ENCODE results near the gene MYO7A. TPM values are rescaled to one million over a fixed set of nuclear protein-coding genes. Genes with fewer than 3 reads are reported as not detected.
A peak's percentile ranks its signal among the peaks of the same experiment; 100 is the strongest.

Gene MYO7A
- total RNA-seq, 1 donor from 2014 or later, result 0.97 TPM

- Histone ChIP-seq H3K9ac (no peak overlapping the region), H2AFZ (replicated peaks) (no peak overlapping the region), H3K79me2 (ENCODE audit: low read depth) (no peaks in the 10 kb centered on the region), H3K4me2 (no peak overlapping the region), H4K20me1 (ENCODE audit: low read depth) (no peaks in the 10 kb centered on the region), H3K4me1 (no peaks in the 10 kb centered on the region), H3K36me3 (no peaks in the 10 kb centered on the region), H3F3A (ENCODE audit: low read depth) (no peaks in the 10 kb centered on the region), H3K9me3 (ENCODE audit: low read depth) (no peaks in the 10 kb centered on the region), H3K27me3 (no peaks in the 10 kb centered on the region), H3K4me3 (no peak overlapping the region), H3K27ac (no peak overlapping the region)
- H3K9me3 Mint-ChIP-seq, result no peaks in the 10 kb centered on the region
- no peaks in the 10 kb centered on the region for H3K36me3 Mint-ChIP-seq
- H3K4me1 Mint-ChIP-seq, result no peaks in the 10 kb centered on the region
- H3K27ac Mint-ChIP-seq, result no peak overlapping the region
- H3K27me3 Mint-ChIP-seq (ENCODE audit: insufficient read depth, low read depth), result peaks cover 6% of the 10 kb centered on the region
- H3K4me3 Mint-ChIP-seq, result no peak overlapping the region
- TF ChIP-seq, protein P1, sequence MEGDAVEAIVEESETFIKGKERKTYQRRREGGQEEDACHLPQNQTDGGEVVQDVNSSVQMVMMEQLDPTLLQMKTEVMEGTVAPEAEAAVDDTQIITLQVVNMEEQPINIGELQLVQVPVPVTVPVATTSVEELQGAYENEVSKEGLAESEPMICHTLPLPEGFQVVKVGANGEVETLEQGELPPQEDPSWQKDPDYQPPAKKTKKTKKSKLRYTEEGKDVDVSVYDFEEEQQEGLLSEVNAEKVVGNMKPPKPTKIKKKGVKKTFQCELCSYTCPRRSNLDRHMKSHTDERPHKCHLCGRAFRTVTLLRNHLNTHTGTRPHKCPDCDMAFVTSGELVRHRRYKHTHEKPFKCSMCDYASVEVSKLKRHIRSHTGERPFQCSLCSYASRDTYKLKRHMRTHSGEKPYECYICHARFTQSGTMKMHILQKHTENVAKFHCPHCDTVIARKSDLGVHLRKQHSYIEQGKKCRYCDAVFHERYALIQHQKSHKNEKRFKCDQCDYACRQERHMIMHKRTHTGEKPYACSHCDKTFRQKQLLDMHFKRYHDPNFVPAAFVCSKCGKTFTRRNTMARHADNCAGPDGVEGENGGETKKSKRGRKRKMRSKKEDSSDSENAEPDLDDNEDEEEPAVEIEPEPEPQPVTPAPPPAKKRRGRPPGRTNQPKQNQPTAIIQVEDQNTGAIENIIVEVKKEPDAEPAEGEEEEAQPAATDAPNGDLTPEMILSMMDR (IDR thresholded peaks at IDR 0.05), result no peak
- no peak for TF ChIP-seq EZH2phosphoT487 (IDR thresholded peaks at IDR 0.05)
- no peak for TF ChIP-seq EZH2 (IDR thresholded peaks at IDR 0.05)
- no peak for DNase-seq (ENCODE audit: low spot score)
Observed at GRCh38 chr11:77230878-77231605, 103.0 kb downstream of the MYO7A start.

DNA sequence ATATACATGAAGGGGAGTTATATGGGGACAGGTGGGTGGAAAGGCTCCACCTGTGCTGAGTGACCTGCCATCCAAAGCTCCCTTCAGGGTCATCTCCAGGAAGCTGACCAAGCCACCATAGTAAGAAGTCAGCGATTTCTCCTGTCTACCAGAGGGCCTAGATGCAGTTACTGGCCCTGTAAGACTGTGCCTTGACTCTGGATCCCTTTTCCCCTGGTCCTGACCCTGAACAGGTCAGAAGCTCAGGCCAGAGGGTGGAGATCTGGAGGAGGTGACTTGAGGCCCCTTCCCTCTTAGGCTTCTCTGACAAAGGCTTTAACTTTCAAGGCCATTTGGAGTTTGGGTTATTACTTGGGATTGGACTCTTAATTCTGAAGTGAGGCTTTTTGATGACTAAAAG is 103.8 kb downstream of the MYO7A start:
- Histone ChIP-seq H3K9me3 (ENCODE audit: low read depth) (no peaks in the 10 kb centered on the region), H3K4me2 (no peak overlapping the region), H4K20me1 (ENCODE audit: low read depth) (no peaks in the 10 kb centered on the region), H3K27ac (no peak overlapping the region), H3F3A (ENCODE audit: low read depth) (no peaks in the 10 kb centered on the region), H3K79me2 (ENCODE audit: low read depth) (no peaks in the 10 kb centered on the region), H3K36me3 (no peaks in the 10 kb centered on the region), H3K4me3 (no peak overlapping the region), H3K4me1 (no peaks in the 10 kb centered on the region), H3K27me3 (no peaks in the 10 kb centered on the region), H2AFZ (replicated peaks) (no peak overlapping the region), H3K9ac (no peak overlapping the region)
- H3K4me1 Mint-ChIP-seq, result no peaks in the 10 kb centered on the region
- H3K4me3 Mint-ChIP-seq, result no peak overlapping the region
- no peaks in the 10 kb centered on the region for H3K36me3 Mint-ChIP-seq
- no peak for TF ChIP-seq EZH2phosphoT487 (IDR thresholded peaks at IDR 0.05)
- TF ChIP-seq, protein P1 (IDR thresholded peaks at IDR 0.05), result no peak
- TF ChIP-seq EZH2 (IDR thresholded peaks at IDR 0.05), result no peak
- H3K27ac Mint-ChIP-seq, result no peak overlapping the region
- H3K9me3 Mint-ChIP-seq, result no peaks in the 10 kb centered on the region
- DNase-seq (ENCODE audit: low spot score), result no peak
- peaks cover 6% of the 10 kb centered on the region for H3K27me3 Mint-ChIP-seq (ENCODE audit: insufficient read depth, low read depth)

- Mint-ChIP-seq H3K36me3 (no peaks in the 10 kb centered on the region), H3K4me3 (no peak overlapping the region), H3K9me3 (no peaks in the 10 kb centered on the region), H3K4me1 (no peaks in the 10 kb centered on the region), H3K27ac (no peak overlapping the region), H3K27me3 (ENCODE audit: insufficient read depth, low read depth) (peaks cover 6% of the 10 kb centered on the region)
- Histone ChIP-seq H3K4me2 (no peak overlapping the region), H3K4me3 (no peak overlapping the region), H3K27me3 (no peaks in the 10 kb centered on the region), H3K79me2 (ENCODE audit: low read depth) (no peaks in the 10 kb centered on the region), H3F3A (ENCODE audit: low read depth) (no peaks in the 10 kb centered on the region), H3K27ac (no peak overlapping the region), H3K9ac (no peak overlapping the region), H2AFZ (replicated peaks) (peak overlapping the region; percentile 21), H3K4me1 (no peaks in the 10 kb centered on the region), H3K36me3 (no peaks in the 10 kb centered on the region), H3K9me3 (ENCODE audit: low read depth) (no peaks in the 10 kb centered on the region), H4K20me1 (ENCODE audit: low read depth) (no peaks in the 10 kb centered on the region)
- no peak for DNase-seq (ENCODE audit: low spot score)
- TF ChIP-seq, protein P1 (IDR thresholded peaks at IDR 0.05), result no peak
- TF ChIP-seq EZH2phosphoT487 (IDR thresholded peaks at IDR 0.05) (no peak), EZH2 (IDR thresholded peaks at IDR 0.05) (no peak)
Observed at GRCh38 chr11:77232242-77232641, 104.2 kb downstream of the MYO7A start.
